Ascending aorta (tissue), 2 donors: ENCODE data around the gene FANCI. TPM values are rescaled to one million over a fixed set of nuclear protein-coding genes. Genes with fewer than 3 reads are reported as not detected.

Experiments
- DNase-seq, 2 donors: peaks; one replicate each; pipeline ENCODE4 v3.0.0-alpha.2; 2019; ENCODE audit warnings: low spot score in 2 of 2
- H3K27ac ChIP-seq, 2 donors: fragments of 200-600 bp; sonication (generic); one replicate each; pipeline ENCODE4 v1.5.1; 2016 to 2017; ENCODE audit warnings: mild to moderate bottlenecking in 1 of 2
- H3K27me3 ChIP-seq: fragments of 200-600 bp; sonication (generic); one replicate; pipeline ENCODE4 v1.5.1; 2017
- H3K36me3 ChIP-seq, 2 donors: fragments of 200-600 bp; sonication (generic); one replicate each; pipeline ENCODE4 v1.5.1; 2016
- H3K4me1 ChIP-seq, 2 donors: fragments of 200-600 bp; sonication (generic); one replicate each; pipeline ENCODE4 v1.5.1; 2016 to 2017; ENCODE audit warnings: mild to moderate bottlenecking in 1 of 2
- H3K4me3 ChIP-seq, 2 donors: fragments of 200-600 bp; sonication (generic); one replicate each; pipeline ENCODE4 v1.5.1; 2016 to 2017; ENCODE audit warnings: mild to moderate bottlenecking in 1 of 2
- H3K9me3 ChIP-seq, 2 donors: fragments of 200-600 bp; sonication (generic); one replicate each; pipeline ENCODE4 v1.5.1; 2016
- intact Hi-C: fragments of 100-400 bp; cut with DNase I; formaldehyde crosslinking; loops from one replicate; pipeline ENCODE4 v1.15.1; 2023
- total RNA-seq: library from RNA; depleted of rRNA; stranded (reverse); fragments of >200 nt; gene quantifications from one replicate; pipeline ENCODE4 v1.1.0, GENCODE V29; 2016
- TF ChIP-seq, protein P1 (sequence below), 3 experiments: fragments of 200-600 bp in 2 of 3; fragments of 450-650 bp in 1 of 3; sonication (generic) in 2 of 3; IDR thresholded peaks; one replicate each; pipeline ENCODE4 v1.5.1; 2016 to 2019; ENCODE audit warnings: antibody characterized with exemption in 3 of 3, mild to moderate bottlenecking in 1 of 3, moderate library complexity in 1 of 3

Gene FANCI
- total RNA-seq, 1 donor from 2014 or later = not detected

DNA sequence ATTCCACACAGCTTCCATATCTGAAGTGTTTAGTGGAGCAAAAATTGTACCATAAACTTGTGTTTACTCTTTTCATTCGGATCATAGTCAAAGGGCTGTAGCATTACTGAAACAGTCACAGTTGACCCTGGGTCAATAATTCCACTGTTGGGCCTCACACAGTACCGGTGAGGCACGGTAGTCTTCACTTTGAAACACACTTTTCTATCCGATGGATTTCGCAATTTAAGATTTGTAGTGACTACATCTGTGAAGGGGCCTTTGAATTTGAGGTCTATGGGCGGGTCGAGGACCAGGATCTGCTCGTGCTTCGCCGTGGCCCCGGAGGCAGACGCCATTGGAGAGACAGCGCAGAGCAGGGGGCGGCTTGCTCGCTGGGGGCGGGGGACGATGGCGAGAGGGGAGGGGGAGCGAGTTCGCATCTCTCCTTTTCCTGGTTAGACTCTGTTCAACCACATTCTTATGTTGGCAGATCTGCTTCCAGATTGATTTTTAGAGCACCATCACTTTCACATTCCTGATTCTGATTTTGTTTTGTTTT lies 42.2 kb upstream of the FANCI start:
- Histone ChIP-seq H3K27ac (no peak overlapping the region), H3K9me3 (no peaks in the 10 kb centered on the region), H3K4me3 (no peak overlapping the region), H3K36me3 (peaks cover 21 to 37% of the 10 kb centered on the region in 2 donors), H3K4me1 (peaks cover 0 to 1% of the 10 kb centered on the region in 2 donors), H3K27me3 (no peaks in the 10 kb centered on the region)
- DNase-seq = no peak
- intact Hi-C loops = no loop called here
- TF ChIP-seq, protein P1, sequence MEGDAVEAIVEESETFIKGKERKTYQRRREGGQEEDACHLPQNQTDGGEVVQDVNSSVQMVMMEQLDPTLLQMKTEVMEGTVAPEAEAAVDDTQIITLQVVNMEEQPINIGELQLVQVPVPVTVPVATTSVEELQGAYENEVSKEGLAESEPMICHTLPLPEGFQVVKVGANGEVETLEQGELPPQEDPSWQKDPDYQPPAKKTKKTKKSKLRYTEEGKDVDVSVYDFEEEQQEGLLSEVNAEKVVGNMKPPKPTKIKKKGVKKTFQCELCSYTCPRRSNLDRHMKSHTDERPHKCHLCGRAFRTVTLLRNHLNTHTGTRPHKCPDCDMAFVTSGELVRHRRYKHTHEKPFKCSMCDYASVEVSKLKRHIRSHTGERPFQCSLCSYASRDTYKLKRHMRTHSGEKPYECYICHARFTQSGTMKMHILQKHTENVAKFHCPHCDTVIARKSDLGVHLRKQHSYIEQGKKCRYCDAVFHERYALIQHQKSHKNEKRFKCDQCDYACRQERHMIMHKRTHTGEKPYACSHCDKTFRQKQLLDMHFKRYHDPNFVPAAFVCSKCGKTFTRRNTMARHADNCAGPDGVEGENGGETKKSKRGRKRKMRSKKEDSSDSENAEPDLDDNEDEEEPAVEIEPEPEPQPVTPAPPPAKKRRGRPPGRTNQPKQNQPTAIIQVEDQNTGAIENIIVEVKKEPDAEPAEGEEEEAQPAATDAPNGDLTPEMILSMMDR (IDR thresholded peaks at IDR 0.05) = no peak

DNA sequence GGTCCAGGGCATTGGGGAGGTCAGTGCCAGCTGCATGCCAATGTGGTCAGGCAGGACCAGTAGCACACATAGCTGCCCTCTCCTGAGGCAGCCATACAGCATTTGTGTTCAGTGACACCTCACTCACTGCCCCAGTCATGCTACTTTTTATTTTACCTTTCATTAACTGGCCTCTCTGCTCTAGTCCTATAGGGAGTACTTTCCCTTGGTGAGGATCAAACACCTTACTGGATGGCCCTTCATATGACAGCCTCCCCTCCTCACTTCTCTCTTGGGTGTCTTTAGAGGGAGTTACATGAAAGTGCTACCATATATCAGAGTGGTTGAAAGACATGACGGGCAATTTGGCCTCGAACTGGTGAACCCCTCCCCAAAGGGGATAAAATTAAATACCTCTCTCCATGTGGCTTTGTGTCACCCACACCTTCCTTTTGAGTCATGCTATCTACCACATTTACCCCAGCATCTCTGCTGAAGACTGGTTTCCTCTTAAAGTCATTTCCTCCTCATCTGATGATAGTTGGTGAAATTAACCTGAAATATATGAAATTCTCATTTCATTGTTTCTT lies 40.0 kb upstream of the FANCI start:
- intact Hi-C loops = no loop called here

DNA sequence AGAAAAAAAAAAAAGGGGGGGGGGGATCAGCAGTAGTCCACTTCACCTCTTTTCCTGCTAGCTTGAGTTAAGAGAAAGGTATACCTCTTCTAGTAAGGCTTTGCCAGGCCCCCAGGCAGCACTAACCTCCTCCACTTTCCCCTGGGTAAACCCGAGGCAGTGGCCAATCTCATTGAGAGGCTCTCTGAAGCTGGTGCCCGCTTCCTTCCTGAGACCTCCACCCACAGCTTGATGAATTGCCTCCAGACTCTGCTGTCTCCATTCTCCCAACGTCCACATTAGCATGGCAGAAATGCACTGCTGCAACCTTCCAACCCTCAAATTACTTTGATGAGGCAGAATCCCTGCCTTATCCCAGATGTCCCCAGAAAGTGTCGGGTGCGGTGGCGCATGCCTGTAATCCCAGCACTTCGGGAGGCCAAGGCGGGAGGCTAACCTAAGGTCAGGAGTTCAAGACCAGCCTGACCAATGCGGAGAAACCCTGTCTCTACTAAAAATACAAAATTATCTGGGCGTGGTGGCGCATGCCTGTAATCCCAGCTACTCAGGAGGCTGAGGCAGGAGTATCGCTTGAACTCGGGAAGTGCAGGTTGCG lies 37.7 kb upstream of the FANCI start:
- Histone ChIP-seq H3K9me3 (no peaks in the 10 kb centered on the region), H3K27ac (no peak overlapping the region), H3K4me1 (peaks cover 0 to 3% of the 10 kb centered on the region in 2 donors), H3K4me3 (no peak overlapping the region), H3K36me3 (peaks cover under 1 to 3% of the 10 kb centered on the region in 2 donors), H3K27me3 (no peaks in the 10 kb centered on the region)
- DNase-seq = no peak
- TF ChIP-seq, protein P1 (IDR thresholded peaks at IDR 0.05) = no peak
- intact Hi-C loops = loop anchor here (2.0 kb wide), 3 partner anchors 37 to 225 kb away; partner anchors contain the start of gene FANCI

More for the DNA sequence above, 40.0 kb upstream of the FANCI start:
- Histone ChIP-seq H3K4me3 (no peak overlapping the region), H3K9me3 (no peaks in the 10 kb centered on the region), H3K27me3 (no peaks in the 10 kb centered on the region), H3K27ac (no peak overlapping the region), H3K4me1 (peaks cover 0 to 3% of the 10 kb centered on the region in 2 donors), H3K36me3 (peaks cover 17 to 21% of the 10 kb centered on the region in 2 donors)
- TF ChIP-seq, protein P1 (IDR thresholded peaks at IDR 0.05) = no peak
- no peak for DNase-seq

DNA sequence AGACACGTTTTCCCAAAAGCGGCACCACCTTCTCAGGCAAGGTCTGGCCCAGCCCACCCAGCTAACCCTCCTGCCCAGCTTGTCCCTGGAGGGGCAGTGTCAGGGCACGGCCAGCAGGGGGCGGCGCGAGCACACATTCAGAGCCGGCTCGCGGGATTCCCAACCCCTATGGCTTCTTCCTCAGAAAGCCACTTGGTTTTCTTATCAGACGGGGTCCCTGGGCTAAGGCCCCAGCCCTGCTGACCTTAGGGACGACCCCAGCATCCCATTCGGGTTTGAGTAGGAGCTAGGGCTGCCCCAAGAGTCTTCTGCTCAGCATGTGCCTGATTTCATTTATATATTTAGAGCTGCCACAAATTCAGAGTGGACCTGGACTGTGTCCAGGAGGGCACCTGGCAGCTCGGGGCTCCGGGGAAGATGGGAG lies 36.9 kb upstream of the FANCI start:
- peak in 1 of 2 donors; percentile 84 for DNase-seq
- peak overlapping the region in 1 of 2 donors; percentile 47 for H3K4me3 ChIP-seq
- H3K27me3 ChIP-seq = no peaks in the 10 kb centered on the region
- no peak overlapping the region for H3K27ac ChIP-seq
- no peaks in the 10 kb centered on the region for H3K36me3 ChIP-seq
- TF ChIP-seq, protein P1 (IDR thresholded peaks at IDR 0.05) = peak; percentile 81 to 99 (median 98)
- no peaks in the 10 kb centered on the region for H3K9me3 ChIP-seq
- intact Hi-C loops = loop anchor here (2.0 kb wide), 3 partner anchors 36 to 224 kb away; partner anchors contain the start of gene FANCI
- peaks cover 0 to 3% of the 10 kb centered on the region in 2 donors for H3K4me1 ChIP-seq

DNA sequence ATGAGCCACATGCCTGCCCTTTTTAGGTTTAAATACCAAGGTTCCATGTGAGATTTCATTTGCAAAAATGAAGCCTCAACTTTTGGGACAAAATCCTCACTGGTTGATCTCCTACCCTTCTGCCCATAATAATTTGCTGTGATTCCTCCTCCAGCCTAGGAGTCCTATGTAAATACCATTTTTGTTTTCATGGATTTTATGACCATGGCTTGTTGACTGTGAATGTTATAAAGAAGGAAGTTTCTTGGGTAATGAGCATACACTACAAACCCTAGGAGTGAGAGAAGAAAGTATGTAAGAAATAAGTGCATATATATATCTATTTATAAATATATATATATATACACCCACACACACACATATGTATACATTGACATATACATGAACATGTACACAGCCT lies 35.5 kb upstream of the FANCI start:
- Histone ChIP-seq H3K27ac (no peak overlapping the region), H3K36me3 (no peaks in the 10 kb centered on the region), H3K27me3 (no peaks in the 10 kb centered on the region), H3K9me3 (no peaks in the 10 kb centered on the region), H3K4me1 (peaks cover 0 to 3% of the 10 kb centered on the region in 2 donors), H3K4me3 (no peak overlapping the region)
- DNase-seq = no peak
- intact Hi-C loops = no loop called here
- TF ChIP-seq, protein P1 (IDR thresholded peaks at IDR 0.05) = no peak
